Activated CD4-positive, alpha-beta T cell treated with anti-CD3 and anti-CD28 coated beads, Interleukin-2, amount 50 U/mL, for 4 hours (primary cell): ENCODE measurements around the gene PODXL2.
"Not testable (repeated sequence)": the region's sequence is repeated elsewhere in the genome, so short reads cannot be mapped to it uniquely, and the experiment has no call there.

ENCODE experiments used
- DNase-seq, 2 experiments: peaks; one replicate each; pipeline ENCODE4 v3.0.0-alpha.2; 2020

Gene PODXL2

DNA sequence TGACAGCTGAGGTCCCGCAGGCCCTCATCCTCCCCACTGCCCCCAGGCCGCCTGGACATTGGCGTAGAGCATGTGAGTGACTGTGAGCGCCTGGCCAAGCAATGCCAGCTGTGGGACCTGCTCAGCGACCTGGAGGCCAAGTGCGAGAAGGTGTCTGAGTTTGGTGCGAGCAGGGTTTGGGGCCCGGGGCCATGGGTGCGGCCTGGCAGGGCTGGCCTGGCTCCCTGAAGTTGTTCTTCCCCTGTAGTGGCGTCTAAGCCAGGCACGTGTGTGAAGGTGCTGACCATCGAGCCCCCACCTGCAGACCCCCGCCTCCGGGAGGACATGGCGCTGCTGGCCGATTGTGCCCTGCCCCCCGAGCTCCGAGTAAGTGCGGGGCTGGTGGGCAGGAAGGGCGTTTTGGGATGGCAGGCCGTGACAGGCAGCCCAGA, 48.0 kb downstream of the PODXL2 start:
- DNase-seq: no peak

DNA sequence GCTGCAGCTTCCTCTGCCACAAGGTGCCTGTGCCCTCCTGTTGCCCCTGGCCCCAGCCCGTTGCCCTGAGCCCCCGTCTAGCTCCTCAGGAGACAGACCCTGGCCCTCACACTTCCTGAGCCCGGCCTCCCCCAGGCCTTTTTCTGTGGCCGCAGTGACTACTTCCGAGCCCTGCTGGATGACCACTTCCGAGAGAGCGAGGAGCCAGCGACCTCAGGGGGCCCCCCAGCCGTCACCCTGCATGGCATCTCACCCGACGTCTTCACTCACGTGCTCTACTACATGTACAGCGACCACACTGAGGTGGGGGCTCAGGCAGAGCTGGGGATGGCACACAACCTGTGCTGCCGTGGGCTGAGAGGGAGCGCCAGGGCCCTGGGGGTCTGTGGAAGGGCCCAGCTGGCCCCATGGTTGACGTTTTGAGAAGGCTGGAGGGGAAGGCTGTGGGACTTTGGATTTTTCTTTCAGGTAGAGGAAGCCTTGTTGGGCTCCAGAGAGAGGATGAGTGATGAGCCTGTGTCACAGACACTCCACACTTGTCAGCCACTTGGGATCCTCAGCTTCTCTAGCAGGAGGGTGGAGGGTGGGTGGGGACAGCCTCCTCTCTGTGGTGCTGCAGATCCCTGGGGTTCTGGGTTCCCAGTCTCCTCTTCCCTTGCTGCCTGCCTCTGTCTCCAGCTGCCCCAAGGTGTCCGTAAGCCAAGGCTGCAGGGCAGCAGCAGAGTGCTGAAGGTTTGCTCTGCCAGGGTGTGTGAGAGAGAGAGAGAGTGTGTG, 48.7 kb downstream of the PODXL2 start:
- DNase-seq: no peak

DNA sequence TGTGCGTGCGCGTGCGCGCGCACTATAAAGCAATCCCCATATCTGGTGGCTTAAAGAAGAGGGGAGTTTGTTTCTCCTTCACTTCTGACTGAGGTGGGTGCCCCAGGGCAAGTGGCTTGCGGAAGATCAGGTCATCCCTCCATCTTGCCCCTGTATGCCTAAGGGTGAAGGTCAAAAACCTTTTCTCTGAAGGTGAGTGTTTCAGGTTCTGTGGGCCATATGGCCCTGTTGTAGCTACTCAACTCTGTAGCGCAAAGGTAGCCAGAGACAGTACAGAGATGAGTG, 49.3 kb downstream of the PODXL2 start:
- no peak for DNase-seq

DNA sequence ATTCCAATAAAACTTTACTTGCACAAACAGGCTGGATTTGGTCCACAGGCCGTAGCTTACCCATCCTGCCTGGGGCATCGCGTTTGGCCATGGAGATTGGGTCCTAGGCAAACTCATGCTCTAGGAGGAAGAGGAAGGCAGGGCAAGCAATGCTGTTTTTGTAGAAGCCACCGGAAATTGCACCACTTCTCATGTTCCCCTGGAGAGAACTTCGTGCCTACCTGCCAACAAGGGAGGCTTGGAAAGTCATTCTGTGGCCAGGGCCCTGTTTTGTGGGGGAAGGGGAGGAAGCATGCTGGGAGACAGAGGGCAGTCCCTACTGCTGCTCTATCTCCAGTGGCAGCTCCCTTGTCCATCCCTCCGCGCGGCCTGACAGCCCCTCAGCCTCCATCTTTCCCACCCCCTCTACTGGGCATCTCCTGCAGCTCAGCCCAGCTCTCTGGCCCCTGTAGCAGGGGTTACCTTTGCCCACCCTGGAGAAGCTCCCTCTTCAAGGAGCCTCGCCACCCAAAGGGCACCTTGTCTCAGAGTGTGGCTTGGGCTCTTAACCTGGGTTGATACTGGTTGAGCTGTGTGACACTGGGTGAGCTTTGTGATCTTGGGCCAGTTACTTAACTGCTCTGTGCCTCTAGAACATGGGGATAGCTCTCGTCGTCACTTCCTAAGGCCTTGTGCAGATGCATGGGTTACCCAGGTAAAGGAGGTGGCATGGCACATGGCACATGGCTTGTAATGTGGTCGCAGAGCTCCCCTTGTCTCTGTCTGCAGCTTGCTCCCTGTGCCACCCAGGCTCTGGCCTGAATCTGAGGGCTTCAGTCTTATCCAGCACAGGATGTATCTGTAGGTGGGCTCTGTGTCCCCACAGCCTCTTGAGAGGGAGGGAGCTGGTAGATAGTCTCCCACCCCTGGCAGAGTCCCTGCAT, 49.9 kb downstream of the PODXL2 start:
- DNase-seq: no peak

DNA sequence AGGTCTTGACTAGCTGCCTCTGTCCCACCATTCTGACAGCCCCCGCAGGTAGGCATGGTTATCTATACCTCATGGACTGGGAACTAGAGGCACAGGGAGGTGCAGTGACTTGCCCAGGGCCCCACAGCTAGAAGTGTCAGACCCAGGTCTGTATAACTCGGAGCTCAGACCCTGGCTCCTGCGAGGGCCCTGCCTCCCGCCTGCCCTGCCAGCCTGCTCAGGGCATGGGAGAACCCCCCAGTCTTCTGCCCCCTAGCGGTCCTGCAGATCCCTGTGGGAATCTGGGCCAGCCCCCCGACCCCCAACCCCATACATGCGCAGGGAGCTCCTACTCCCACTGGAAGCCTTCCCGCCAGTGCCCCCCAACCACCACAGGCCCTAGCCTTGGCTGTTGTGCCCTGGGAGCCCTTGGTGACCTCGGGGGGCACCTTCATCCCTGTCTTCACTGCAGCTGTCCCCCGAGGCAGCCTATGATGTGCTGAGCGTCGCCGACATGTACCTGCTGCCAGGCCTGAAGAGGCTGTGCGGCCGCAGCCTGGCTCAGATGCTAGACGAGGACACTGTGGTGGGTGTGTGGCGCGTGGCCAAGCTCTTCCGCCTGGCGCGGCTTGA, 50.7 kb downstream of the PODXL2 start:
- no peak for DNase-seq

DNA sequence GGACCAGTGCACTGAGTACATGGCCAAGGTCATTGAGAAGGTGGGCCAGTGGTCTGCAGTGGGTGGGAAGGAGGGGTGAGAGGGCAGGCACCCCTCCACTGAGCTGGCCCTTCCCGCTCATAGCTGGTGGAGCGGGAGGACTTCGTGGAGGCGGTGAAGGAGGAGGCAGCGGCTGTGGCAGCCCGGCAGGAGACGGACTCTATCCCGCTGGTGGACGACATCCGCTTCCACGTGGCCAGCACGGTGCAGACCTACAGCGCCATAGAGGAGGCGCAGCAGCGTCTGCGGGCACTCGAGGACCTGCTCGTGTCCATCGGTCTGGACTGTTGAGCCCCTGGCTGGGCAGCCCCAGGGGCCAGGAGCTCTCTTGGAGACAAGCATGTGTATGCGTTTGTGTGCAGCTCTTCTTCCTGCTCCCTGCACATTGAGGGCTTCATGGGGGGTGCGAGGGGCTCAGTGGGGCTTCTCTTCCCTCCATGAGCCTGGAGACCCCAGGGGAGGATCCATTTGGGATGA, 51.2 kb downstream of the PODXL2 start:
- DNase-seq: no peak

DNA sequence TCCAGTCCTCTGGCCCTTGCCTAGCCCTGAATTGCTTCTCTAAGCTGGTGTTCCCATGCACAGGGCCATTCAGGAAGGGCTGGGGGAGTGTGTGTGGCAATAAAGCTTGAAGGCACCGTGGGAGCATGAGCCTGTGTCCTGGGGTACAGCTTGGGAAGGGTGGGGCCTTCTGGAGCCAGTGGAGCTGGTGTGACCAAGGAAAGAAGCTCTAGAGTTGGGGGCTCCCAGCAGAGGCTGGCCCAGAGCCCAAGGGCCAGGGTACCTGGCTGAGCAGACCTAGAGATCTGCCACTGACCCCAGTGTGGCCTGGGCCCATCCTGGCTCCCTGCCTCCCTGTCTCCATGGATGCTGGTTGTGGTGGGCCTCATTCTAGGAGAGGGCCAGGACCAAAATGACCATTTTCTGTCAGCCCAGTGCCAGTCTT, 51.8 kb downstream of the PODXL2 start:
- DNase-seq: no peak

DNA sequence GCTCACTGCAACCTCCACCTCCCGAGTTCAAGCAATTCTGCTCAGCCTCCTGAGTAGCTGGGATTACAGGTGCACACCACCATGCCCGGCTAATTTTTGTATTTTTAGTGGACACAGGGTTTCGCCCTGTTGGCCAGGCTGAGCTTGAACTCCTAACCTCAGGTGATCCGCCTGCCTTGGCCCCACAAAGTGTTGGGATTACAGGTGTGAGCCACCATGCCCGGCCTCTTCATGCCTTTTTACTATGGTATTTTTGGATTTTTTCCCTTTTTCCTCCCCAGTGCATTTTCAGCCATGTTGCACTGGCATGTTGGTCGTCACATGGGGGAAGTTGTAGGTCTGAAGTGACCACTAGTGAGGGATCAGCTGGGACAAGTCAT, 53.2 kb downstream of the PODXL2 start:
- DNase-seq: not testable (repeated sequence)

DNA sequence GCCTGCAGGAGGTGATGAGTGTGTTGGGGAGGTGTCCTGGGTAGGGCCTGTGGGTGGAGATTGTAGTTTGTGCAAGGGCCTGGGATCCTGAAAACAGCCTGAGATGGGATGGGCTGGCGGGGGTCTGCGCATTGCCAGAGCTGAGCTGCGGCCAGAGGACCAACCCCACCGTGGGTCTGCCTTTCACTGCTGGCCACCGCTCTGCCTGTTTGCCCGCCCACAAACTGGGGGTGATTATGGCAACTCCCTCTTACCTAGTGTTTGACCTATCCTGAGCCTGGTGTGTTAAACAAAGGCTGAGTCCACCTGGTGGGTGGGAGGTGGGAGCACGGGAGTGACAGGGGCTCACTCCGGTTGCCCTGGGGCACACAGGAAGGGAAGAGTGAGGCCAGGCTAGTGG, 53.6 kb downstream of the PODXL2 start:
- no peak for DNase-seq

DNA sequence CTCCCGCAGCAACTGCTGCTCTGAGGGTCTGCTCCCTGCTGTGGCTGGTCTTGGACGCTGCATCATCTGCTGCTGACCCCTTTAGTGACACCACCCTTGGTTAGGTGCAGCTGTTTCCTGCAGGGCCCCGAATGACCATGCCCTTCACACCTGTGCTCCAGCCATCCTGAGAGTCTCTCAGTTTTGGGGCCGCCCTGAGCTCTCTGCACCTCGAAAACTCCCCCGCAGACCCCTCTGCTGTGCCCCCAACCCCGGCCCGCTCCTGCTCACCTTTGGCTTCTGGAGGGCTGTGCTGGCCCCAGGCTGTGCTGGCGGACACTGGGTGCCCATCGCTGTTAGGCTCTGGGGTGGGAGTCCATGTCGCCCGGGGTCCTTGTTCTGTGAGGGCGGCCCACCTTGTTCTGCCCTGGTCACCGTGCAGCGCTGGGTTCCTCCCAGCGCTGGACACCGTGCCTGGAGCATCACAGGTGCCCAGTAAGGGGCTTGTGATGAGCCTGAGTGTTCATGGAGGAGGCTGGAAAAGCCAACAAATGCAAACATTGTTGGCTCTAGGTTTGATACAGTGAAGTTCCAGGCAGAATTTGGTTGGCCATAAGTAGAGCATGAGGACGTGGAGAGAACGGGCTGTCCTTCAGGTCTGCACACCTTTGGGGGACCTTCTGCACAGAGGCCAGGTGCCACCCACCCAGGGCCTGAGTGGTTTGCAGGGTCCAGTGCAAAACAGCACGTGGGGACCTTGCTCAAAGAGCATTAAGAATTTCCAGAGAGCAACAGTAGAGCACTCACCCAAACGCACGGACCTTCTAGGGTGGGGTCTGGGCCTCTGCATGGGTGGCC, 56.1 kb downstream of the PODXL2 start:
- no peak for DNase-seq

DNA sequence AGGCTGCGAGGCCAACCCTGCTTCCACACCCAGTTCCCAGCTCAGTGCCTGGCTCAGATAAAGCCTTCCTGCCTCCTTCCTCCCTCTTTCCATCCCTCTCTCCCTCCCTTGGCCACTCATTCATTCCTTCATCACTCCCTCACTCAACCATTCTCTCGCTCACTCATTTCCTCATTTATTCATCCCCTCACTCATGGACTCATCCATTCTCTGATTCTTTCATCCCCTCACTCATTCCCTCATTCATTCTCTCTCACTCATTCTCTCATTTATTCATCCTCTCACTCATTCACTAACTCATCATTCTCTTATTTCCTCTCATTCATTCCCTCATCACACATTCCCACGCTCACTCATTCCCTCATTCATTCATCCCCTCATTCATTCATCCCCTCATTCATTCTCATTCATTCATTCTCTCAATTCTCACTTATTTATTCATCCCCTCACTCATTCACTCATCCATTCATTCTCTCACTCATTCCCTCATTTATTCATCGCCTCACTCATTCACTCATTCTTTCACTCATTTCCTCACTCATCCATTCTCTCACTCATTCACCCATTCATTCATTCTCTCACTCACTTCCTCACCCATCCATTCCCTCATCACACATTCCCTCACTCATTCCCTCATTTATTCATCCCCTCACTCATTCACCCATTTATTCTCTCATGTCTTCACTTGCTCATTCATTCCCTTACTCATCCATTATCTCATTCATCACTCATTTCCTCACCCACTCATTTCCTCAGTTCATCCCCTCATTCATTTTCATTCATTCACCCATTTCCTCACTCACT, 56.9 kb downstream of the PODXL2 start:
- DNase-seq: no peak

DNA sequence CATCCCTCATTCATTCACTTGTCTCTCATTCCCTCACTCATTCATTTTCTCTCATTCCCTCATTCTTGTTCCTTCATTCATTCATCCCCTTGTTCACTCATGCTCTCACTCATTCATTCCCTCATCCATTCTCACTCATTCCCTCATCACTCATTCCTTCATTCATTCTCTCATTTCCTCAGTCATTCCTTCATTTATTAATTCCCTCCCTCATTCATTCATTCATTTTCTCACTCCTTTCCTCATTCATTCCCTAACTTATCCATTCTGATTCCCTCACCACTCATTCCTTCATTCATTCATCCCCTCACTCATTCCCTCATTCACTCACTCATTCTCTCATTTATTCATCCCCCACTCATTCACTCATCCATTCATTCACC, 57.5 kb downstream of the PODXL2 start:
- DNase-seq: no peak

DNA sequence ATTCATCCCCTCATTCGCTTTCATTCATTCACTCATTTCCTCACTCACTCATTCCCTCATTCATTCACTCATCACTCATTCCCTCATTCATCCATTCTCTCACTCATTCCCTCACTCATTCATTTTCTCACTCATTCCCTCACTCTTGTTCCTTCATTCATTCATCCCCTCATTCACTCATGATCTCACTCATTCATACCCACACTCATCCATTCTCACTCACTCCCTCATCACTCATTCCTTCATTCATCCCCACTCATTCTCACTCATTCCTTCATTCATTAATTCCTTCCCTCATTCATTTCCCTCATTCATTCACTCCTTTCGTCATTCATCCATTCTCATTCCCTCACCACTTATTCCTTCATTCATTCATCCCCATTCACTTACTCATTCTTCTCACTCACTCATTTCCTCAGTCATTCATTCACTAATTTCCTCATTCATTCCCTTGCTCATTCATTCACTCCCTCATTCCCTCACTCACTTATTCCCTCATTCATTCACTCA, 58.3 kb downstream of the PODXL2 start:
- no peak for DNase-seq

DNA sequence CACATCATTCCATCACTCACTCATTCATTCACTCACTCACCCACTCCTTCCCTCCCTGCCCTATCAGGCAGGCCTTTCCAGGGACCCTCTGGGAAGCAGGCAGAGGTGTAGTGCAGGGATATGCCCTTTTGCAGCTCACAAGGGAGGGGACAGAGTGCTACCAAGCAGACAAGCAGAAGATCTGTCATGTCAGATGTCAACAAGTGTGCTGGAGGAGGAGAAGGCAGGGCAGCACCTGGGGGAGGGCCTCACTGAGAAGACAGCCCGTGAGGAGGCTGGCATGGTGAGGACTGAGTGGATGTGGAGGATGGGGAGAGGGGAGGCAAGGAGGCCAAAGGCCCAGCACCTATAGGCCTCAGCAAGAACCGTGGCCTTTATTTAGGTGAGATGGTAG, 59.0 kb downstream of the PODXL2 start:
- DNase-seq: no peak

DNA sequence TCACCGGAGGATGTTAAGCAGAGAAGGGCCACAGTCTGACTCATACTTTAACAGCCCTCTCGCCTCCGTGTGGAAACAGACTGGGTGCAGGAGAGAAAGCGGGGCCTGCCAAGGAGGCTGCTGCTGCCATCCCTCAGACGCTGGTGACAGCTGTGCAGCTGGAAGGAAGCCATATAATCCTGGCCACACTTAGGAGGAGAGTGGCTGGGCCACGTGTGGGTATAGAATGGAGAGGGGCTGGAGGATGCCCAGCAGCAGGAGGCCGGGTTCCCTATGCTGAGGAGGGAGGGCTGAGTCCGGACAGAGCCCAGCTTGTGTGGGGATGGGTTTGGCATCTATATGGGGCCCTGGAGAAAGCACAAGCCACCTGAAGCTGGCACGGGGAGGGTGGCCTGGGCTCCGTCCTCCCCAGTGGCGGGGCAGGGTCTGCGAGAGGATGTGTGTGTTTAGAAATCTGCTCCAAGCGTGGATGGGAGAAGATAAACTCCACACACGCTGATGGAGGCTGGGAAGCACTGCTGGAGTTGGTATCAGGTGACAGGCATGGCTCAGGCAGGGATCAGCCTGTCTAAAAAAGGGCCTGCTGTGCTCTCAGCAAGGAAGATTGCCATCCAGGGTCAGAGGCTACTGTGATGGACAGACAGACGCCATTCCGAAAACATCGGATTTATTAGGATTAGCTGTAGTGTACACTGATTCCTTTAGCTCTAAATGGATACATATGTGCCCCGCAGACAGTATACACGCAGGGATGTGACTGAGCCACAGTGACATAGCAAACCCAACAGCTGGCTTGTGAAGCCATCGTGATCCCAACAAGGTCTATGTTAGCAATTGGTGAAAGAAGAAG, 59.7 kb downstream of the PODXL2 start:
- no peak for DNase-seq

DNA sequence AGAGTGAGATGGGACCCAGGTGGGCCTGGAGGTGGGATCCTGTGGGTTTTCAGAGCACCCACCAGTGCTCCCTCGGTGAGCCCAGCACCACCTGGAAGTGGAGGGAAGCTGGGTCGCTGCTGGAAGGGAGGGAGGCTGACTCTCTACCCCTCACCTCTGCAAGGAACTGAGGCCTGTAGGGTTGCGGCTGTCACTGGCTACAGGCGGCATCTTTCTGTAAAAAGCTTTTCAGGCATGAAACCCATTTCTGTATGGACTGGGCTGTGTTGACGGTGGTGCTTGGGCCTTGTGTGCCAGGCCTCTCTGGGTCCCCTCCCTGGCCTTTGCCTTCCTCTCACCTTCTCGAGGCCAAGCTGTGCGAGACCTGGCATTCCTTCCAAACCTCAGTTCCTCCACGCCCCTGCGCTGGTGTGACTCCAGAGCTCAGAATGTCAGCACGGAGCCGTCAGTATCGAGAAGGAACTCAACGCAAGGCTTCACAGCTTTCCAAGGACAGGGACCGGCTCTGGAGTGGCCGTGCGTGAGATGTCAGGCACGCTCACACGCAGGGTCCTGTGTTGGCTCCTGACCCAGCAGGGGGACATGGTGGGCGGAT, 60.4 kb downstream of the PODXL2 start:
- DNase-seq: no peak

DNA sequence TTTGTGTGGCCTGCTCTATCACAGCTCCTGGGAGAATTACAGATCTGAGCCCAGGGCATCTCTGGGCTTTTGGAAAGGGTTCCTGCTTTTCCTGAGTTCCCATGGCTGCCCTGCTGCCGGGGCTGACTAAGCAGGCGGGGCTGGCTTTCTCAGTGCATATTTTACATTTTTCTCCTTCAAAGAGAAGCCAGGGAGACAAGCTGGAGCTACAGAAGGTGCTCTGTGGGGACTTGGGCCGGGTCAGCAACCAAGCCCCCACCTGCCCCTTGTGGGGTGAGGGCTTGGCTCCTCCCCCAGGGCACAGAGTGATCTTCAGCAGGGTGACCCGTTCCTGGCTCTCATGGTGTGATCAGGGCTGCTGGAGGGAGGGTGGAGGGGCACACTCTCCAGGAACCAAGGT, 61.1 kb downstream of the PODXL2 start:
- no peak for DNase-seq

DNA sequence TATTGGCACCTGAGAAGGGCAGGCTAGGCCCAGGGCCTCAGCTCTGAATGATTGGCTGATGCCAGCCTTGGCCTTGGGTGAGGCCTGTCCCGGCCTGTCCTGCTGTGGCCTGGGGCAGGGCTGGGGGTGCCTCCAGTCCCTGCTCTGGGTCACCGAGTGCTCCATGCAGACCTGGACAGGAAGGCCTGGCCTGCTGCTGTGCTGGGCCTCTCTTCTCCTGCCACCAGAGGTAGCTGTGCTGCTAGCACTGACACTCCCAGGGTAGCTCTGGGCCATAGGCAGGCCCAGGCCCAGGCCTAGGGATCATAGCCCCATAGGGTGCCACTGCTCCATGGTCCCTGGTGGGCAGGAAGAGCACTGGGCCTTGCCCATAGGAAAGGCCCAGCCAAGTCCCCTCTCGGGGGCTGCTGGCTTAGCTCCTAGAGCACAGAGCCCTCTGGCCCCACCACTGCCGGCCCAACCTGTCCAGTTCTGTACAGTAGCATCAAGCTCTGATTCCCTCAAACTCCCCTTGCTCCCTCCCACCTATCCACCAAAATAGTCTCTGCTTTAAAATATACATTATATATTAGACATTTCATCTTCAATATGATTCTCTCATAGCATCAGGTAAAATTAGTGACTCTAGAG, 62.0 kb downstream of the PODXL2 start:
- no peak for DNase-seq

DNA sequence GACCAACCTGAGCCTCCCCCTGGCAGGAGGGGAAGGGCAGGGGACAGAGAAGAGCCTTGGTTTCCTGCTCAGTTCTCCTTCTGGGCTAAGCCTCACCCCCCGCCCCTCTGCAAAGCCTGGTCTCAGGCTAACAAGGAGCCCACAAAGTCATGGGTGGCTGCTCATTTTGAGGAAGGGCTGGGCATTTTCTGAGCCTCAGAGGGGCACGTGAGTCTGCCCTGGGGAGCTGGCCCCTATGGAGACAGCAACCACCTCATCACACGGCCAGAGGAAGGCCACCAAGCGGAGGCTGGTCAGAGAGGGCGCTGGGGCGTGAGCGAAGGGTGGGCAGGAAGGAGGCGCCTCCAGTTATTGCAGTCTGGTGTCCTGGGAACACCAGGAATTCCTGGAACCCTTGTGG, 62.5 kb downstream of the PODXL2 start:
- DNase-seq: no peak

DNA sequence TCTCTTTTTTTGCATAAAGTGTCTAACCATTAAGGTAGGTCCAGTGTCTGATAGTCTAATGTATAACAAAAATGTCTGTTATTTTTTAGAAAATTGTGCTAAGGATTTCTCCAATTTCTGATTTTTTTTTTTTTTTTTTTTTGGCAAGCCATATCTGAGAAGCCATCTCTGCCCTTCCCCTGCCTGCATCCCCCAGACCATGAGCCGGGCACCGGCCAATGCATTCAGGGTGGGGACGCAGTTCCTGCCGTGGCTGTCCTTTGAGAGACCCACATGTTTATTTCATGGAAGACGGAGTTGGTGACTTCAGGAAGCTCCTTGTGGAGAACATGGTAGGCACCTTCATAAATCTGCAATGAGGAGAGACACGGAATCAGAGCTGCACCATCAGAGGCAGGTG, 63.0 kb downstream of the PODXL2 start:
- no peak for DNase-seq
